22Rv1 (cell line): Measurements from ENCODE around the gene TMEM163.

Experiments
- H3K27ac ChIP-seq: fragments of 450-650 bp; 2 replicates; pipeline ENCODE4 v1.5.1; 2017
- ZFX ChIP-seq: fragments of 450-650 bp; IDR thresholded peaks from 2 replicates; pipeline ENCODE4 v1.6.1; 2017; ENCODE audit warnings: antibody characterized with exemption, borderline replicate concordance
- TF ChIP-seq, protein P1 (sequence below): fragments of 450-650 bp; IDR thresholded peaks from 2 replicates; pipeline ENCODE4 v1.5.1; 2017; ENCODE audit warnings: mild to moderate bottlenecking

TMEM163 gene

DNA sequence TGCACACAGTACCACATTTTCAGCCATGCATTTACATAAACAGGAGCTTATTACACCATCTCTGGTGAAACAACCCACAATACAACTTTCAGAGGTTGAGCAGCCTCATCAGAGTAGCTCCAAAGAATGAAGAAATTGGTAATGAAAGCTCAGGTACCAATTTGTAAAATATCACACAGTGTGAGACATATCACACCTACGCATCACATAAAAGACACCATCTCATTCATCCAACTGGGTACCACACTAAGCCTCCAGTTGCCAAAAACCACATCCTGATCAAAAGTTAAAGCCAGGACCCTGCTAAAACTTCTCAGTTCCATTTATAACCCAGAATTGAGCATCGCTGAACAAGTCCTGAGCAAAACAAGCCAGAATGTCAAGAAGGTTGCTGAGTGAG lies 4.6 kb downstream of the TMEM163 start:
- no peak for TF ChIP-seq ZFX
- TF ChIP-seq, protein P1, sequence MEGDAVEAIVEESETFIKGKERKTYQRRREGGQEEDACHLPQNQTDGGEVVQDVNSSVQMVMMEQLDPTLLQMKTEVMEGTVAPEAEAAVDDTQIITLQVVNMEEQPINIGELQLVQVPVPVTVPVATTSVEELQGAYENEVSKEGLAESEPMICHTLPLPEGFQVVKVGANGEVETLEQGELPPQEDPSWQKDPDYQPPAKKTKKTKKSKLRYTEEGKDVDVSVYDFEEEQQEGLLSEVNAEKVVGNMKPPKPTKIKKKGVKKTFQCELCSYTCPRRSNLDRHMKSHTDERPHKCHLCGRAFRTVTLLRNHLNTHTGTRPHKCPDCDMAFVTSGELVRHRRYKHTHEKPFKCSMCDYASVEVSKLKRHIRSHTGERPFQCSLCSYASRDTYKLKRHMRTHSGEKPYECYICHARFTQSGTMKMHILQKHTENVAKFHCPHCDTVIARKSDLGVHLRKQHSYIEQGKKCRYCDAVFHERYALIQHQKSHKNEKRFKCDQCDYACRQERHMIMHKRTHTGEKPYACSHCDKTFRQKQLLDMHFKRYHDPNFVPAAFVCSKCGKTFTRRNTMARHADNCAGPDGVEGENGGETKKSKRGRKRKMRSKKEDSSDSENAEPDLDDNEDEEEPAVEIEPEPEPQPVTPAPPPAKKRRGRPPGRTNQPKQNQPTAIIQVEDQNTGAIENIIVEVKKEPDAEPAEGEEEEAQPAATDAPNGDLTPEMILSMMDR, result no peak
- no peak overlapping the region for H3K27ac ChIP-seq

DNA sequence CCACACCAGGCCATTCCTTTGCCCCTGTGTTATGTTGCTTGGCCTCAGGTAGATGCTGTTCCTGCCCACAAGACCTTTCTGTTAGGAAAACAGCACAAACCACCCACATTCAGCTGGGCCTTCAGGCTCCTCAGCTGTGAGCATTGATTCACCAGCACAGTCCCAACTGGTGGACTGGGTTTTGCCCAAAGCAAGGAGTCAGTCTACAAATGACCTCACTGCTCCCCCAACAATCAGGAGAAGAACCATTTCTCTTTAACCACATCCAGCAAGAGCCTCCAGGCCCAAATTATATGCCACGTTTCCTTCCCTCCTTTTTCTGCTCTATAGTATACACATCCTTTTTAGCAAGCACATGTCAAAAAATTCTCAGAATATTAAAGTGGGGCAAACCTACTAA lies 5.2 kb downstream of the TMEM163 start:
- TF ChIP-seq, protein P1, result no peak
- no peak for TF ChIP-seq ZFX
- H3K27ac ChIP-seq, result no peak overlapping the region

GRCh38 chr2:134713176-134713575 lies 5.6 kb downstream of the TMEM163 start:
- H3K27ac ChIP-seq, result no peak overlapping the region
- TF ChIP-seq ZFX, result no peak
- TF ChIP-seq, protein P1, result no peak

- H3K27ac ChIP-seq, result no peak overlapping the region
- no peak for TF ChIP-seq ZFX
- TF ChIP-seq, protein P1, result no peak
These were observed 6.1 kb downstream of the TMEM163 start for GRCh38 chr2:134712736-134713135.

GRCh38 chr2:134712299-134712698 lies 6.5 kb downstream of the TMEM163 start:
- TF ChIP-seq, protein P1, result no peak
- no peak for TF ChIP-seq ZFX

DNA sequence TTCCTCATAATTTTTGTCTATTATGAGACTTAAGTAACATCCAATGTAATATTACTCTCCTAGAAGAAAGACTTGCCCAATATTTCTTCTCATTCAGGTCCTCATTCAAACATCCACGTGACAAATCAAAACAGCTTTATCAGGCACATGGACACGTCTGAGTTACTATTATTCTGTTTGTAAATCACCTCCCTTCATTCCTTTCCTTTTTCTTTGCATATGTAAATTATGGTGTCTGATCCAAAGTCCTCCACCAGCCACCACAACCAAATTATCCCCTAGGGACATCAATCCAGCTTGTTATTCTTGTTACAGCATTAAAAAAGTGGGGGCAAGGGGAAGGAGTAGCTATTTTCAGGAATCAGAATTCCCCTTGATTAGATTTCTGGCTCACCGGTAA lies 7.1 kb downstream of the TMEM163 start:
- TF ChIP-seq ZFX, result no peak
- TF ChIP-seq, protein P1, result no peak

More at GRCh38 chr2:134712299-134712698, 6.5 kb downstream of the TMEM163 start:
- no peak overlapping the region for H3K27ac ChIP-seq

GRCh38 chr2:134707330-134707676 lies 11.5 kb downstream of the TMEM163 start:
- TF ChIP-seq, protein P1, result no peak
- TF ChIP-seq ZFX, result no peak
- H3K27ac ChIP-seq, result no peak overlapping the region

More for the DNA sequence above, 7.1 kb downstream of the TMEM163 start:
- H3K27ac ChIP-seq, result no peak overlapping the region
